ENCODE measurements around the gene TBRG4. TPM values are rescaled to one million over a fixed set of nuclear protein-coding genes. Genes with fewer than 3 reads are reported as not detected.

The TBRG4 gene
- 10 to 100 TPM; 46.4 to 76.3 TPM for total RNA-seq

DNA sequence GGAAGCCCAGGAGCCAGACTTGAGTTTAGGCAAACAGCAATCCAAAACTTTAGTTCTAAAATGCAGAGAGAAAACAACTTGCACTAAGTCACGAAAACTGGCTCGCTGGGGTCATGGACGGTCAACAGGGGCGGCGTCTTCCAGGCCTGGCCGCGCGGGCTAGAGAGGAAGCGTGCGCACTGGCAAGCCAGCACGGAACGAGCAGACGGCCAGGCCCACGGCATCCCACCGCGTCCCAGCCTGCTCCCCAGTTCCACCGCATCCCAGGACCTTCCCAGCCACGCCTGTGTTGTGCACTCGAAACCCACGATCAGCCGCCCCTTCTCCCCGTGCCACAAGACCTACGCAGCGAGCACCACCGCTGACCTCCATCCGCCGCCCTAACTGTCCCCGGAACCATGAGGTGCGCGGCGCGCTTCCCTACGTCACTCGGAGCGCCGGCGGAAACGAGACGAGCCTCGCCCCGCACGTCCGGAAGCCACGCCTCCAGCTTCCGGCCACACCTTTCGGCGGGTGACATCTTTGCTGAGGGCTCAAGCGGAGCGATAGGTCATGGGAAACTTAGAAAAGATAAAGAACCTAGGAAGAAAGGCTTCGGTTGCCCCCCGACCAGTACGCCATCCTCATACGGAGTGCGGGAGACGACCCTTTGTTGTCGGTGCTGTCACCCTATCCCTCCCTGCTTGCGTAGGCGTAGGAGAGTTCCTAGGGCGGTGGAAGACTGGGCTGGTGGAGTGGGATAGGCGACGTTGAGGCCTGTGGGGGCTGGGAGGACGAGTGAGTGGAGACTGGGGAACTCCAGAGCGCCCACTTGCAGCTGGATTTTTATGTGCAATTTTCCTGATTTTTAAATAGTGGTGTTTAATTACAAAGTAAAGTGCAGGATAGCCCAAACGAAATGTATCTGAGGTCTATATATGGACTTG lies at the start of gene TBRG4:
TBRG4 (minus strand) TSS at position 400 of the 926 bp plus-strand sequence. CDS start 2,460 bp downstream, outside the sequence.
- Histone ChIP-seq H3K4me1 (replicated peaks) (peaks cover 5% of the 10 kb centered on the region), H3K9me3 (no peaks in the 10 kb centered on the region), H3K27me3 (replicated peaks; ENCODE audit: insufficient read depth) (no peaks in the 10 kb centered on the region), H3K4me3 (peak within 1 kb of the TSS; percentile 72 to 88), H3K27ac (peak within 1 kb of the TSS; percentile 78 to 90), H3K36me3 (no peaks in the 10 kb centered on the region)
- peak; percentile 92 for DNase-seq (ENCODE audit: low spot score)
- WGBS: under 1% methylated on average over 62 of the region's 64 CpGs
- TF ChIP-seq CTCF (IDR thresholded peaks at IDR 0.05) (peak in 1 of 4 experiments; percentile 9), POLR2A (IDR thresholded peaks at IDR 0.05) (peak; percentile 81), POLR2AphosphoS5 (IDR thresholded peaks at IDR 0.05) (peak; percentile 100)
- intact Hi-C loops (cut with DNase I): loop anchor here (5.0 to 10.0 kb wide), 4 partner anchors 109 to 527 kb away; partner anchors contain the start of genes CCM2, PURB and TMED4

GRCh38 chr7:45161138-45161537 lies 49.6 kb upstream of the TBRG4 start:
- Histone ChIP-seq H3K4me3 (no peak overlapping the region), H3K27me3 (replicated peaks; ENCODE audit: insufficient read depth) (peaks cover 10% of the 10 kb centered on the region), H3K36me3 (no peaks in the 10 kb centered on the region), H3K27ac (no peak overlapping the region), H3K9me3 (no peaks in the 10 kb centered on the region), H3K4me1 (replicated peaks) (no peaks in the 10 kb centered on the region)
- intact Hi-C loops (cut with DNase I): no loop called here
- no peak for DNase-seq (ENCODE audit: low spot score)
- TF ChIP-seq POLR2AphosphoS5 (IDR thresholded peaks at IDR 0.05): no peak
- no peak for TF ChIP-seq POLR2A (IDR thresholded peaks at IDR 0.05)
- TF ChIP-seq CTCF (IDR thresholded peaks at IDR 0.05): no peak
- WGBS: 74% methylated on average over 4 of the region's 4 CpGs

DNA sequence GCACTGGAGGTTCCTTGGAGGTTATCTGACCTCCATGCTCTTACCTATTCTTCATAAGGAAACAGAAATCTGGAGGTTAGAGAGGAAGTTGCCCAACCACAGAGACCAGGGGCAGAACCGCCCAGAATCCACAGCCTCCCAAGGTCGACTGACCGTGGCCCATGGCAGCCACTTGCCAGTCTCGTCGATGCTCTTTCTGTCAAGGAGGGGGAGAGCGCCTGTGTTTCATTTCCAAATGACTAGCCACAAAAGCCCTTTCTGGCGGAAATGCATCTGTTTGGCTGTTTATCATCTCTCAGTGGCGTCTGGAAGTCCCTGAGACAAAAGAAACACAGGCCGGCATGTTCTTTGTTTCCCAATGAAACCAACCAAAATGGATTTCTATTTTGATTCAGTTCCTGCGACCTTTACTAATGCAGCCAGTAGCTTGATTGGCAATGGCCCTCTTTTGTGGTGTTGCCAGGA lies 49.0 kb upstream of the TBRG4 start:
- Histone ChIP-seq H3K4me3 (no peak overlapping the region), H3K36me3 (no peaks in the 10 kb centered on the region), H3K4me1 (replicated peaks) (no peaks in the 10 kb centered on the region), H3K27ac (no peak overlapping the region), H3K27me3 (replicated peaks; ENCODE audit: insufficient read depth) (peaks cover 10% of the 10 kb centered on the region), H3K9me3 (no peaks in the 10 kb centered on the region)
- intact Hi-C loops (cut with DNase I): no loop called here
- DNase-seq (ENCODE audit: low spot score): no peak
- WGBS: 54% methylated on average over 10 of the region's 10 CpGs
- no peak for TF ChIP-seq POLR2A (IDR thresholded peaks at IDR 0.05)

- Histone ChIP-seq H3K27me3 (replicated peaks; ENCODE audit: insufficient read depth) (peaks cover 10% of the 10 kb centered on the region), H3K27ac (no peak overlapping the region), H3K36me3 (no peaks in the 10 kb centered on the region), H3K4me1 (replicated peaks) (no peaks in the 10 kb centered on the region), H3K4me3 (no peak overlapping the region), H3K9me3 (no peaks in the 10 kb centered on the region)
- WGBS: 91% methylated on average over 4 of the region's 4 CpGs
- TF ChIP-seq CTCF (IDR thresholded peaks at IDR 0.05): no peak
- no peak for TF ChIP-seq POLR2A (IDR thresholded peaks at IDR 0.05)
- TF ChIP-seq POLR2AphosphoS5 (IDR thresholded peaks at IDR 0.05): no peak
- intact Hi-C loops (cut with DNase I): loop anchor here (10.0 kb wide), 1 partner anchor 696 kb away; no protein-coding TSS in a partner anchor
- no peak for DNase-seq (ENCODE audit: low spot score)
Measured at GRCh38 chr7:45159296-45159695, 47.8 kb upstream of the TBRG4 start.

DNA sequence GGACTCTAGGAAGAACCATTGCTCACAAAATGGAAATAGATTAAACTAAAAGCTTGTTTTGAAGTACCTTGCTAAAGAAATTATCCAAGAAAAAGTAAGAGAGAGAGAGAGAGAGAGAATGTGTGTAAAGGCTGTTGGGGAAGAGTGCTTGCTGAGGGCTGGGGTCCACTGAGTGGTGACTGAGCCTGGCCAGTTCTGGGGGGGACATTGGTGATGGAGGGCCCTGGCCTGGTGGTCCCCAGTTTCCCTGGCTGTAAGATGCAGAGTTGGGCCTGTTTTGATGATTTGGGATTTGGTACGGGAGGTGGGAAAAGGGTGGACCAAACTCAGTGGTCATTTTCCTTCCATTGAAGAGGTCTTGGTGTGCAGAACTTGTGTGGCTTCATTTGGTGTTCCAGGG lies 47.0 kb upstream of the TBRG4 start:
- DNase-seq (ENCODE audit: low spot score): no peak
- H3K27ac ChIP-seq: no peak overlapping the region
- TF ChIP-seq POLR2AphosphoS5 (IDR thresholded peaks at IDR 0.05) (no peak), POLR2A (IDR thresholded peaks at IDR 0.05) (no peak), CTCF (IDR thresholded peaks at IDR 0.05) (no peak)
- no peaks in the 10 kb centered on the region for H3K4me1 ChIP-seq (replicated peaks)
- no peaks in the 10 kb centered on the region for H3K36me3 ChIP-seq
- no peaks in the 10 kb centered on the region for H3K9me3 ChIP-seq
- no peak overlapping the region for H3K4me3 ChIP-seq
- intact Hi-C loops (cut with DNase I): loop anchor here (10.0 kb wide), 1 partner anchor 696 kb away; no protein-coding TSS in a partner anchor
- peaks cover 10% of the 10 kb centered on the region for H3K27me3 ChIP-seq (replicated peaks; ENCODE audit: insufficient read depth)
- WGBS: 89% methylated on average over 1 of the region's 1 CpG
